Renal cortical epithelial cell (primary cell): ENCODE data around the gene FRMD4B. TPM values are rescaled to one million over a fixed set of nuclear protein-coding genes. Genes with fewer than 3 reads are reported as not detected.
"Not testable (repeated sequence)": the region's sequence is repeated elsewhere in the genome, so short reads cannot be mapped to it uniquely, and the experiment has no call there.

Source experiments
- DNase-seq: peaks from one replicate; pipeline ENCODE4 v3.0.0-alpha.2; 2011; ENCODE audit warnings: low read depth
- total RNA-seq: library from RNA; depleted of rRNA; stranded (reverse); fragments of >200 nt; gene quantifications from 2 replicates; pipeline ENCODE4 v1.2.3, GENCODE V29; 2014

The FRMD4B gene
- total RNA-seq, 1 donor from 2014 or later, result 24.5 TPM

DNA sequence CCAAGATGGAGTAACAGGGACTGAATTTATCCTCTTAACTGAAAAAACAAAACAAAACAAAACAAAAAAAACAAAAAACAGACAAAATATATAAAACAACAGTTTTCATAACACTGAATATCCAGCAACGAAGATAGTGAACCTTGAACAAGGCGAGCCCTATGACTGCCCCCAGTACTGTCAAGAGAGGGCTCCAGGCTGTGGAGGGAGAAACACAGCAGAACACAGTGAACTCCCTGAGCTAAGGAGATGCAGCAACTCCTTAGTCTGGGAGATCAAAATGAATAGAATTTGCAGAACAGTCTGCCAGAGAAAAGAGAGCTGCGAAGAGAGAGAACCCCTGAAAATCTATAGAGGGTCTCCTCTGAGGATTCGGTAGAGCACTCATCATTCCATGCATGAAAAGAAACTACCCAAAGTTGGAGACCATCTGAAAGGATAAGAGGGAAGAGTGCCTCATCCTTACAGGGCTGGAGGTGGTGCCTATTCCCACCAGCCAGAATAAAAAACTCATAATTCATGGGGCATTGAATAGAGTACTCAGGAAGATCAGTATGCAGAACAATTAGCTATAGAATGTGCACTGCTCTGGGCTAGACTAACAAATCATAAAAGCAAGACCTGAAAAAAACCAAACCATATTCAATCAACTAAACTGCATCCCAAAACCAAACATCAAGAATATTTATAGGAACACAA lies 101.8 kb downstream of the FRMD4B start:
- DNase-seq, result no peak

DNA sequence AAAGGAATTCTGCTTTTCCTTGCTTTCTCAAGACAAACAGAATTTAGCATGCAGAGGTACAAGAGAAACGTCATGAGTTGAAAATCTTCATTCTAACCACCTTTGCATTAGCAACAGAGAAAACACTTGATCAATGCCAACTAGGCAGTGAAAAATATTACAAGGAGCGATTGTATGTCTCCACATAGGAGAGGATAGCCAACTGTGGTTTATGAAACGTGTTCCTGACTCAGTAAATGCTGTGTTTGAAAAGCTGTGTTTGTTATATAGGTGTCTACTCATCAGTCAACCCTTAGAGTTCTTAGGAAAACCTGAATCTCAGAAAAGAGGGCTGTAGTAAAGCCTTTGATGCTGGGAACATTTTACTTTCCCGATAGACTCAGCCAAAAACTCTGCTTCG lies 102.4 kb downstream of the FRMD4B start:
- no peak for DNase-seq

- DNase-seq, result peak; percentile 20
Observed at GRCh38 chr3:69282181-69282580, 103.7 kb downstream of the FRMD4B start.

DNA sequence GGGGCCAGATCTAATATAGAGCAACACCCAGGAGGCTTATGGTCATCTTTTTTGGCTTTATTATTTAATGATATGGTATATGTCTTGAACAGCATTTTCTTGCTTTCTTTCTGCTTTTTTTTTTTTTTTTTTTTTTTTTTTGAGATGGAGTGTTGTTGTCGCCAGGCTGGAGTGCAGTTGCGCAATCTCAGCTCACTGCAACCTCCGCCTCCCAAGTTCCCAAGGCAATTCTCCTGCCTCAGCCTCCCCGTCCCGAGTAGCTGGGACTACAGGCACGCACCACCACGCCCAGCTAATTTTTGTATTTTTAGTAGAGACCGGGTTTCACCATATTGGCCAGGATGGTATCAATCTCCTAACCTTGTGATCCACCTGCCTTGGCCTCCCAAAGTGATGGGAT lies 108.5 kb downstream of the FRMD4B start:
- not testable (repeated sequence) for DNase-seq

DNA sequence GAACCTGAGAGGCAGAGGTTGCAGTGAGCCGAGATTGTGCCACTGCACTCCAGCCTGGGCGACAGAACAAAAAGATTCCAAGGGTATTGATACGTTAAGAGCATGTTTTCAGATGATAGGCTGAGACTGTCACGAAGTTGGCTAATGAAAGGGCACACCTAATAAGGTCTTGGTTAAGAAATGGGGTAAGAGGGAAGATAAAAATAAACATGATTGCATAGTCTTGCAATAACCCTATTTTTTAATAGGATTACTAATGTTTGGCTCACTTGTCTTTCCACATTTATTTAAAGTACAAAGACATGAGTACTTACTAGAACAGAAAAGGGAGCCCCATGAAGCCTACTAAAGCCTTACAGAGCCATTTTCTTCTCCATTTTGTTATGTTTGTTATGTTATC lies 109.0 kb downstream of the FRMD4B start:
- no peak for DNase-seq

DNA sequence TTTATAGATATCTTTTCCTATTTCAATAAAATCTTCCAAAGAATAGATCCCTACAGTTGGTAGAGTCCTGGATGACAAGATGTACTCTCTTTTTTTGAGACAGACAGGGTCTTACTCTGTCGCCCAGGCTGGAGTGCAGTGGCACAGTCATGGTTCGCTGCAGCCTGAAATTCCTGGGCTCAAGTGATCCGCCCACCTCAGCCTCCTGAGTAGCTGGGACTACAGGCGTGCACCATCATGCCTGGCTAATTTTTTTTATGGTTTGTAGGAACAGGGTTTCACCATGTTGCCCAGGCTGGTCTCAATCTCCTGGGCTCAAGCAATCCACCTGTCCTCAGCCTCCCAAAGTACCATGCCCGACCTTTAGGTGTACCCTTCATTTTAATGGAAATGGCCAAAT lies 109.7 kb downstream of the FRMD4B start:
- DNase-seq, result not testable (repeated sequence)

DNA sequence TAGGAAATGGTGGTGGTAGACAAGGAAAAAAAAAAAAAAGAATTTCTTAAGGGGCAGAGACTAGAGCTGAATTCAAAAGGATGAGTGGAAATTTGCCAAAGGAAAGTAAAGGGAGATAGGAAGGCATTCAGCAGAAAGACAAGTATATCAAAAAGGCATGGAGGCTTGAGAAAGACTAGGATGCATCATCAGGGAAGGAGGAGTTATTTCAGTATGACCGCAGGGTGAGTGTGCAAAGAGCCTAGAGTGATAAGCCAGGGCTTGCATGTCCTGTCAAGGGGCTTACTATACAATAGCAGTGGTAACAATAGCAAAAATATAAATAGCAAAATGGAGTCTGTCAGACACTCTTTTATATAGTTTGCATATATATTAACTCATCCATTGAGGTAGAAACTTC lies 112.0 kb downstream of the FRMD4B start:
- no peak for DNase-seq

DNA sequence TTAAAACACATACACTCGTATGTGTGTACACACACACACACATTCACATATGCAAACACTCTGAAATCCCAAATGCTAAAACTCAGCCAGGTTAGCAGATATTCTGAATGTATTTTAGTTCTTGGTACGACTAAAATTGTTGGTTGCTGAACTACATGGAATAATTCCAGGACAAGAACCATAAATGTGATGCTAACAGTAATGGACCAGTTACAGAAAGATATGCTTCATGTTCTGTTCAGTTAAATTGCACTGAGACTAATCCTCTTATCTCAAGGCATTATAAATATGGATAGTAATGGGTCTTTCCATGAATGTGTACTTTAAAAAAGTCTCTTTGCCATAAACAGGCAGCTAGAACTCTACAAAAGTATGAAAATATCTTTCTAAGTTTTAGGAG lies 113.3 kb downstream of the FRMD4B start:
- DNase-seq, result no peak

- no peak for DNase-seq
Observed at GRCh38 chr3:69271098-69271497, 114.8 kb downstream of the FRMD4B start.

DNA sequence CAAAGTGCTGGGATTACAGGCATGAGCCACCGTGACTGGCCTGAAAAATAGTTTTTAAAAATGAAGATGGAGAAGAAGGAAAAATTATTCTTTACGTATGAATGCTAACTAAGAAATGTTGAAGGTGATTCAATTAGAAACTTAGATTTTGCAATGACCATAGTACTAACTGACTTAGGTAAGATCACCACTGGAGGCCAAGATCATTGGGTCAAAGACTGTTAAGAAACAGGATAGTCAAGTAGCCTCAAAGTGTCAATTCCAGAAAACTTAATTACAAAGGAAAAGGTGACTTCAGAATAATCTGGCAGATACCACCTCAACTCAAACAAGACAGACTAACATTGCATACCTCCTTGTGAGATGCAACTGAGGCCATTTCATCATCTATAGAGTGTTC lies 119.3 kb downstream of the FRMD4B start:
- no peak for DNase-seq

DNA sequence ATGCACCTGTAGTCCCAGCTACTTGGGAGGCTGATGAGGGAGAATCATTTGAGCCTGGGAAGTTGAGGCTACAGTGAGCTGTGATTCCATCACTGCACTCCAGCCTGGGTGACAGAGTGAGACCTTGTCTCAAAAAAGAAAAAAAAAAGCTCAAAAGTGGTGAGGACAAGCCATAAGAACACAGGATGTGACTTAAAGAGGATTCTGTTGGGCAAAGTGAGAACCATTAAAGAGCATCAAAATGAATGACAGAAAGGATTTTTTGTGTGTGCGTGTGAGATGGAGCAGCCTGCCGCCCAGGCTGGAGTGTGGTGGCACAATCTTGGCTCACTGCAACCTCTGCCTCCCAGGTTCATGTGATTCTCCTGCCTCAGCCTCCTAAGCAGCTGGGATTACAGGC lies 119.8 kb downstream of the FRMD4B start:
- not testable (repeated sequence) for DNase-seq

GRCh38 chr3:69260843-69261405 lies 125.0 kb downstream of the FRMD4B start:
- DNase-seq, result not testable (repeated sequence)

DNA sequence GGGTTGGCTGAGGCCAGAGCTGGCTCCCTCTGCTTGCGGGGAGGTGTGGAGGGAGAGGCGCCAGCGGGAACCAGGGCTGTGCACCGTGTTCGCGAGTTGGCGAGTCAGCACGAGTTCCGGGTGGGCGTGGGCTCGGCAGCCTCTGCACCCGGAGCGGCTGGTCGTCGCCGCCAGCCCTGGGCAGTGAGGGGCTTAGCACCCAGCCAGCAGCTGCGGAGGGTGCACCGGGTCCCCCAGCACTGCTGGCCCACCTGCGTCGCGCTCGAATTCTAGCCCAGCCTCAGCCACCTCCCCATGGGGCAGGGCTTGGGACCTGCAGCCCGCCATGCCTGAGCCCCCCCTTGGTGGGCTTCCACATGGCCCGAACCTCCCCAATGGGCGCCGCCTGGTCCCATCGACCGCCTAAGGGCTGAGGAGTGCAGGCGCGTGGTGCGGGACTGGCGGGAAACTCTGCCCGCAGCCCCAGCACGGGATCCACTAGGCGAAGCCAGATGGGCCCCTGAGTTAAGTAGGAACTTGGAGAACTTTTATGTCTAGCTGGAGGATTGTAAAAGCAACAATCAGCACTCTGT lies 125.6 kb downstream of the FRMD4B start:
- DNase-seq, result no peak

GRCh38 chr3:69259125-69259524 lies 126.8 kb downstream of the FRMD4B start:
- DNase-seq, result no peak

GRCh38 chr3:69255928-69256327 lies 130.0 kb downstream of the FRMD4B start:
- DNase-seq, result no peak

- peak; percentile 51 for DNase-seq
Observed at GRCh38 chr3:69254351-69254750, 131.5 kb downstream of the FRMD4B start.

- peak; percentile 48 for DNase-seq
Observed at GRCh38 chr3:69252631-69253030, 133.3 kb downstream of the FRMD4B start.

DNA sequence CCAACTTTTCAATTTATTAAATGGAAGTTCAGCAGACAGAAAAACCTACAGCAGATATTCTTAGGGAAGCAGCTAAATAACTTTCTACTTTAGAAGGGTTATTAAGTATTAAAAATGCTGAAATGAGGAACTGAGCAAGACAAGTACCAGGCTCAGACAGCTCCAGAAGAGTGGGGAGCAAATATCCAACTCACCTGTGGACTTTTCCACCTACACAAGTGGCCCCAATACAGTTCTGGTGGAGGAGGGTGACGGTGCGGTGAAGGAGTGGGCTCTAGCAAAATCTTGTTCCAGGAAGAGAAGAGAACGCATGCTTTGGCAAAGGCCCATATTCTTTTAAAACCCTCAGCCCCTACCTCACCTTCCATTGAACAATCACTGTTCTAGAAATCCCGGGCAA lies 133.7 kb downstream of the FRMD4B start:
- no peak for DNase-seq

- peak; percentile 56 for DNase-seq
Observed at GRCh38 chr3:69251078-69251805, 134.6 kb downstream of the FRMD4B start.

- DNase-seq, result peak; percentile 95
Observed at GRCh38 chr3:69250014-69250413, 135.9 kb downstream of the FRMD4B start.

- no peak for DNase-seq
Observed at GRCh38 chr3:69249001-69249400, 136.9 kb downstream of the FRMD4B start.

- peak; percentile 98 for DNase-seq
Observed at GRCh38 chr3:69248436-69248835, 137.5 kb downstream of the FRMD4B start.

- DNase-seq, result peak; percentile 49
Observed at GRCh38 chr3:69246612-69247011, 139.3 kb downstream of the FRMD4B start.
